ENCODE results near the gene PALM3.

DNA sequence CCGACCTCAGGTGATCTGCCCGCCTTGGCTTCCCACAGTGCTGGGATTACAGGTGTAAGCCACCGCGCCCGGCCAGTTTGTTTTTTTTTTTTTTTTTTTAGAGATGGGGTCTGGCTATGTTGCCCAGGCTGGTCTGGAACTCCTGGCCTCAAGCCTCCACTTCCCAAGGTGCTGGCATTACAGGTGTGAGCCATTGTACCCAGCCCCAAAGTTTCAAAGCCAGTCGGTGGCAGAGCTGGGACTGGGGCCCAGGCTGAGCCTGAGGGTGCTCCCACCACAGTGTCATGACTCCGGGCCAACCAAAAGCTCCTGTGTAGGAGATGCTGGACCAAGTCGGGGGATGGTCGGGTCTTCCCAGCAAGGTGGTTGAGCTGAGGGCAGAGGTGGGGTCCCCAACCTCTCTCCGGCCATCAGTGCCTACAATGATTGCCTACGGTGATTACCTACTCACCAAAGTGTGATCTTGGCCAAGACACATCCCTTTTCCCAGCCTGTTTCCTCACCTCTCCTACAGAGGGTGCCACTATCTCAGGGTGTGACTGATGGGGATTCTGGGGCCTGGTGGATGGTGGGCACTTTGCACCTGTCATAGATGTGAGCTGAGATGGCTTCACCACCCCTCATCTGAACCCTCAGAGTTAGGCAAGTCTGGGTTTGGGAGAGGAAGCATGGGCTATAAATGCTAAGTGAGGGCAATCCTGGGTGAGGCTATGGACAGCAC lies 34.6 kb upstream of the PALM3 start:
- TF ChIP-seq, protein P1, sequence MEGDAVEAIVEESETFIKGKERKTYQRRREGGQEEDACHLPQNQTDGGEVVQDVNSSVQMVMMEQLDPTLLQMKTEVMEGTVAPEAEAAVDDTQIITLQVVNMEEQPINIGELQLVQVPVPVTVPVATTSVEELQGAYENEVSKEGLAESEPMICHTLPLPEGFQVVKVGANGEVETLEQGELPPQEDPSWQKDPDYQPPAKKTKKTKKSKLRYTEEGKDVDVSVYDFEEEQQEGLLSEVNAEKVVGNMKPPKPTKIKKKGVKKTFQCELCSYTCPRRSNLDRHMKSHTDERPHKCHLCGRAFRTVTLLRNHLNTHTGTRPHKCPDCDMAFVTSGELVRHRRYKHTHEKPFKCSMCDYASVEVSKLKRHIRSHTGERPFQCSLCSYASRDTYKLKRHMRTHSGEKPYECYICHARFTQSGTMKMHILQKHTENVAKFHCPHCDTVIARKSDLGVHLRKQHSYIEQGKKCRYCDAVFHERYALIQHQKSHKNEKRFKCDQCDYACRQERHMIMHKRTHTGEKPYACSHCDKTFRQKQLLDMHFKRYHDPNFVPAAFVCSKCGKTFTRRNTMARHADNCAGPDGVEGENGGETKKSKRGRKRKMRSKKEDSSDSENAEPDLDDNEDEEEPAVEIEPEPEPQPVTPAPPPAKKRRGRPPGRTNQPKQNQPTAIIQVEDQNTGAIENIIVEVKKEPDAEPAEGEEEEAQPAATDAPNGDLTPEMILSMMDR (IDR thresholded peaks at IDR 0.05) = no peak
- no peak for TF ChIP-seq EP300 (IDR thresholded peaks at IDR 0.05)

Measured in ovary (tissue), 3 donors.